ENCODE measurements around the gene RASL10A. TPM values are rescaled to one million over a fixed set of nuclear protein-coding genes. Genes with fewer than 3 reads are reported as not detected.

The RASL10A gene
- total and polyA plus RNA-seq, 4 experiments from 2014 or later = 0.36 to 0.79 TPM; not detected in 2

DNA sequence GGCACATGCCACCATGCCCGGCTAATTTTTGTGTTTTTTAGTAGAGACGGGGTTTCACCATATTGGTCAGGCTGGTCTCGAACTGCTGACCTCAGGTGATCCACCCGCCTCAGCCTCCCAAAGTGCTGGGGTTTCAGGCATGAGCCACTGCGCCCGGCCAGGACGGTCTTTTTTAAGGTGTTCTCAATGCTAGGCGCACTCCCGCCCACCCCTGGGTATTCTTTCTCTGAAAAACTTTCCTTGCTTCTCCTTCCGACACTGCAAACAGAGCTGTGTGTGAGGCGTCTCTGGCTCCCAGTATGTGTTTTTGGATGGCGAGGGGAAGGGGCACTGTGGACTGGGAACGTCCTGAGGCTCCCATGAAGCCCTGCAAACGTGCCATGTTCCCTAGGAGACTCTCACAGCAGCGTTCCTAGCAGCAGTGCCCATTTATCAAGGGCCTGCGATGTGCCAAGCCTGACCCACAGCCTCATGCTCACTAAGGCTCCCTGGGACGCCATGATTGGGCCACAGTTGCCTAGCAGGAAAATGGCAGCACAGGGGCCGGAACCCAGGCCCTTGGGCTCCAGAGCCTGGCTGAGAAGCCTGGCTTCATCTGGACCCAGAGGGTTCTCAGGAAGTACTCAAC is 2.4 kb upstream of the RASL10A start:
- Histone ChIP-seq H3K27me3 (ENCODE audit: insufficient read depth, low read length) (peaks cover 24% of the 10 kb centered on the region), H3K4me3 (ENCODE audit: low read length in 2 of 2) (no peak overlapping the region), H3K4me1 (ENCODE audit: insufficient read depth, low read length) (peaks cover 13% of the 10 kb centered on the region), H3K9me3 (ENCODE audit: control insufficient read depth in 1 of 2, low read length in 2 of 2) (no peaks in the 10 kb centered on the region), H3K36me3 (ENCODE audit: insufficient read depth, low read length) (no peaks in the 10 kb centered on the region), H3K27ac (ENCODE audit: low read depth, low read length) (no peak overlapping the region)
- Mint-ChIP-seq H3K4me1 (peaks cover 9 to 29% (median 13%) of the 10 kb centered on the region in 4 donors), H3K27ac (no peak overlapping the region), H3K9me3 (peaks cover 0 to 6% (median 0%) of the 10 kb centered on the region in 8 donors), H3K27me3 (peaks cover 21 to 23% of the 10 kb centered on the region in 2 donors), H3K4me3 (no peak overlapping the region), H3K36me3 (no peaks in the 10 kb centered on the region)
- ChIA-PET CTCF (ENCODE audit: partially characterized antibody) (no interaction called here), POLR2A (ENCODE audit: partially characterized antibody) (no interaction called here)
- intact Hi-C loops (cut with micrococcal nuclease) = no loop called here
- no peak for DNase-seq

DNA sequence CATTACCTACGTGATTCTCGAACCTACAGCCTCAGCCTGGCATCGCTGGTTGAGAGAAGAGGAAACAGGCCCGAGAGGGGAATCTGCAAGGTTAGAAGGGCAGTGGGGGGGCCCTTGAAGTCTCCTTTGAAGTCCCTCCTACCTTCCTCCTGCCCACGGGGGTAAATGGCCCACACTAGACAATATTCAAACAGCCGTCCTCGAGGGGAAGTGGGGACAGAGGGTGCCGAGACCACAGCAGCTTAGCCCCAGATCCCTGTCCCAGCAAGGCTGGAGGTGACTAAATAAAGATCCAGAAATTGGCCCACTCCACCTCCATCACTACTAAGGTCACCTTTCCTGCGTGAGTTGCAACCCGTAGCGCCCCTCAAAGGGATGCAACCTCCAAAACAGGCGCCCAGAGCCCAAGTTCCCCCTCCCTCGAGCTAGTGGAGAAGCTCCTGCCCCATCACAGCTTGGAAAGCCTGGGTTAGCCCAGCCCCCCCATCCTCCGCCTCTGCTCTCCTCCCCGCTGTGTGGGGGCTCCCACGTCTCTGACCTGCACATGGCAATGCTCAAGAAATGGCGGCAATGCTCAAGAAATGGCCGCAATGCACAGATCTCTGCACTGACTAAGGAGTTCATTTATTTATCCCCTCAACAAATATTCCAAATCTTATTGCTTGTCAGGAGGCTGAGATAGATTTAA is 788 bp upstream of the RASL10A start:
- DNase-seq = no peak
- Mint-ChIP-seq H3K27me3 (peaks cover 27 to 31% of the 10 kb centered on the region in 2 donors), H3K36me3 (no peaks in the 10 kb centered on the region), H3K4me3 (peak overlapping the region in 4 of 8 donors; percentile 11 to 60 (median 52)), H3K9me3 (peaks cover 0 to 6% (median 0%) of the 10 kb centered on the region in 8 donors), H3K27ac (peak overlapping the region in 1 of 7 donors; percentile 45), H3K4me1 (peaks cover 9 to 37% (median 13%) of the 10 kb centered on the region in 4 donors)
- H3K4me1 ChIP-seq (ENCODE audit: insufficient read depth, low read length) = peaks cover 13% of the 10 kb centered on the region
- ChIA-PET CTCF (ENCODE audit: partially characterized antibody) (no interaction called here), POLR2A (ENCODE audit: partially characterized antibody) (no interaction called here)
- no peaks in the 10 kb centered on the region for H3K9me3 ChIP-seq (ENCODE audit: control insufficient read depth in 1 of 2, low read length in 2 of 2)
- intact Hi-C loops (cut with micrococcal nuclease) = no loop called here
- H3K27ac ChIP-seq (ENCODE audit: low read depth, low read length) = no peak overlapping the region
- H3K36me3 ChIP-seq (ENCODE audit: insufficient read depth, low read length) = no peaks in the 10 kb centered on the region
- H3K4me3 ChIP-seq (ENCODE audit: low read length in 2 of 2) = no peak overlapping the region
- H3K27me3 ChIP-seq (ENCODE audit: insufficient read depth, low read length) = peaks cover 26% of the 10 kb centered on the region

GRCh38 chr22:29314537-29315285 is 786 bp downstream of the RASL10A start:
- ChIA-PET CTCF (ENCODE audit: partially characterized antibody) (no interaction called here), POLR2A (ENCODE audit: partially characterized antibody) (no interaction called here)
- no peak overlapping the region for H3K27ac ChIP-seq (ENCODE audit: low read depth, low read length)
- peaks cover 19% of the 10 kb centered on the region for H3K4me1 ChIP-seq (ENCODE audit: insufficient read depth, low read length)
- H3K4me3 ChIP-seq (ENCODE audit: low read length in 2 of 2) = no peak overlapping the region
- no peak for DNase-seq
- Mint-ChIP-seq H3K4me3 (peak overlapping the region; percentile 31 to 75 (median 61)), H3K36me3 (no peaks in the 10 kb centered on the region), H3K27ac (peak overlapping the region in 2 of 7 donors; percentile 3 to 71), H3K27me3 (peaks cover 29 to 33% of the 10 kb centered on the region in 2 donors), H3K9me3 (peaks cover 0 to 6% (median 0%) of the 10 kb centered on the region in 8 donors), H3K4me1 (peaks cover 10 to 37% (median 15%) of the 10 kb centered on the region in 4 donors)
- no peaks in the 10 kb centered on the region for H3K9me3 ChIP-seq (ENCODE audit: control insufficient read depth in 1 of 2, low read length in 2 of 2)
- H3K27me3 ChIP-seq (ENCODE audit: insufficient read depth, low read length) = peaks cover 26% of the 10 kb centered on the region
- no peaks in the 10 kb centered on the region for H3K36me3 ChIP-seq (ENCODE audit: insufficient read depth, low read length)
- intact Hi-C loops (cut with micrococcal nuclease) = no loop called here

- Histone ChIP-seq H3K36me3 (ENCODE audit: insufficient read depth, low read length) (no peaks in the 10 kb centered on the region), H3K27ac (ENCODE audit: low read depth, low read length) (no peak overlapping the region), H3K4me3 (ENCODE audit: low read length in 2 of 2) (no peak overlapping the region), H3K27me3 (ENCODE audit: insufficient read depth, low read length) (peaks cover 26% of the 10 kb centered on the region), H3K4me1 (ENCODE audit: insufficient read depth, low read length) (peaks cover 24% of the 10 kb centered on the region), H3K9me3 (ENCODE audit: control insufficient read depth in 1 of 2, low read length in 2 of 2) (no peaks in the 10 kb centered on the region)
- CTCF ChIA-PET (ENCODE audit: partially characterized antibody) = interaction anchor here (1.5 kb wide), 1 partner anchor 25 kb away, joined by 3 read pairs; no protein-coding TSS in a partner anchor
- peaks cover 0 to 6% (median 0%) of the 10 kb centered on the region in 8 donors for H3K9me3 Mint-ChIP-seq
- peak overlapping the region in 1 of 7 donors; percentile 71 for H3K27ac Mint-ChIP-seq
- intact Hi-C loops (cut with micrococcal nuclease) = no loop called here
- H3K4me3 Mint-ChIP-seq = peak overlapping the region; percentile 26 to 75 (median 59)
- peaks cover 29 to 33% of the 10 kb centered on the region in 2 donors for H3K27me3 Mint-ChIP-seq
- DNase-seq = peak in 1 of 5 donors; percentile 33
- peaks cover 12 to 43% (median 20%) of the 10 kb centered on the region in 4 donors for H3K4me1 Mint-ChIP-seq
- no peaks in the 10 kb centered on the region for H3K36me3 Mint-ChIP-seq
- POLR2A ChIA-PET (ENCODE audit: partially characterized antibody) = no interaction called here
Measured at GRCh38 chr22:29313576-29314466, 1.7 kb downstream of the RASL10A start.

DNA sequence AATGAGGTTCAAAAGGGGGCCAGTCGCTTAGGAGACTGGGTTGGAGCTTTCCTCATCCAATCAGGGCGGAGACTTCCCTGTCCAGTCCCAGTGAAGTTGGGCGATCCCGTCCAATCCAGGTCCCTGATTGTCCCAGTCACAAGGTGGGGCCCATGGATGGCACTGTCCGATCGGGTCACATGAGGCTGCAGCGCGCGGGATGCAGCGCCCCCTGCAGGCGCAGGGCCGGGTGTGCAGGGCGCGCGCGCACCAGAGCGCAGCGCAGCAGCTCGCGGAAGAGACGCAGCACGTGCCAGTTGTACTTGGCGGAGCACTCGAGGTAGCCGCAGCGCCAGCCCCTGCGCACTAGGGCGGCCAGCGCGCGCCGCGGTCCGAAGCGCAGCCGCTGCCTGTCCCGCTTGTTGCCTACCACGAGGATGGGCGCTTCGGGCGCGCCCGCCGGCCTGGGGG is 2.3 kb downstream of the RASL10A start:
- Histone ChIP-seq H3K4me1 (ENCODE audit: insufficient read depth, low read length) (peaks cover 28% of the 10 kb centered on the region), H3K9me3 (ENCODE audit: control insufficient read depth in 1 of 2, low read length in 2 of 2) (no peaks in the 10 kb centered on the region), H3K4me3 (ENCODE audit: low read length in 2 of 2) (no peak overlapping the region), H3K27ac (ENCODE audit: low read depth, low read length) (no peak overlapping the region), H3K27me3 (ENCODE audit: insufficient read depth, low read length) (peaks cover 26% of the 10 kb centered on the region), H3K36me3 (ENCODE audit: insufficient read depth, low read length) (no peaks in the 10 kb centered on the region)
- H3K27ac Mint-ChIP-seq = peak overlapping the region in 2 of 7 donors; percentile 29 to 46
- CTCF ChIA-PET (ENCODE audit: partially characterized antibody) = interaction anchor here (1.5 kb wide), 1 partner anchor 24 kb away, joined by 3 read pairs; no protein-coding TSS in a partner anchor
- peaks cover 16 to 47% (median 26%) of the 10 kb centered on the region in 4 donors for H3K4me1 Mint-ChIP-seq
- H3K27me3 Mint-ChIP-seq = peaks cover 29 to 33% of the 10 kb centered on the region in 2 donors
- H3K4me3 Mint-ChIP-seq = peak overlapping the region in 2 of 8 donors; percentile 25 to 34
- no peaks in the 10 kb centered on the region for H3K36me3 Mint-ChIP-seq
- H3K9me3 Mint-ChIP-seq = peaks cover 0 to 6% (median 0%) of the 10 kb centered on the region in 8 donors
- peak in 1 of 5 donors; percentile 33 for DNase-seq
- POLR2A ChIA-PET (ENCODE audit: partially characterized antibody) = no interaction called here
- intact Hi-C loops (cut with micrococcal nuclease) = no loop called here

- peaks cover 0 to 6% (median 0%) of the 10 kb centered on the region in 8 donors for H3K9me3 Mint-ChIP-seq
- Histone ChIP-seq H3K4me3 (ENCODE audit: low read length in 2 of 2) (no peak overlapping the region), H3K4me1 (ENCODE audit: insufficient read depth, low read length) (peaks cover 29% of the 10 kb centered on the region), H3K36me3 (ENCODE audit: insufficient read depth, low read length) (no peaks in the 10 kb centered on the region), H3K9me3 (ENCODE audit: control insufficient read depth in 1 of 2, low read length in 2 of 2) (no peaks in the 10 kb centered on the region), H3K27me3 (ENCODE audit: insufficient read depth, low read length) (peaks cover 26% of the 10 kb centered on the region), H3K27ac (ENCODE audit: low read depth, low read length) (no peak overlapping the region)
- peak overlapping the region in 2 of 7 donors; percentile 29 to 50 for H3K27ac Mint-ChIP-seq
- intact Hi-C loops (cut with micrococcal nuclease) = no loop called here
- peaks cover 16 to 47% (median 29%) of the 10 kb centered on the region in 4 donors for H3K4me1 Mint-ChIP-seq
- ChIA-PET CTCF (ENCODE audit: partially characterized antibody) (interaction anchor here (1.5 kb wide), 1 partner anchor 24 kb away, joined by 3 read pairs; no protein-coding TSS in a partner anchor), POLR2A (ENCODE audit: partially characterized antibody) (no interaction called here)
- H3K4me3 Mint-ChIP-seq = peak overlapping the region in 2 of 8 donors; percentile 25 to 34
- no peak for DNase-seq
- H3K27me3 Mint-ChIP-seq = peaks cover 29 to 33% of the 10 kb centered on the region in 2 donors
- no peaks in the 10 kb centered on the region for H3K36me3 Mint-ChIP-seq
Measured at GRCh38 chr22:29312218-29313125, 3.0 kb downstream of the RASL10A start.
